H9 (cell line): Measurements from ENCODE around the gene DNM1. TPM values are rescaled to one million over a fixed set of nuclear protein-coding genes. Genes with fewer than 3 reads are reported as not detected.

Experiments used
- DNase-seq: peaks from one replicate; pipeline ENCODE4 v3.0.0-alpha.2; 2017
- H2AFZ ChIP-seq: one replicate; pipeline ENCODE4 v1.6.1; 2013; ENCODE audit warnings: mild to moderate bottlenecking, low read length, control low read depth, moderate library complexity
- H2AK5ac ChIP-seq: 2 replicates; pipeline ENCODE4 v1.6.1; 2013; ENCODE audit warnings: low read length, control low read depth, mixed read lengths; ENCODE audit not compliant: insufficient read length
- H2BK120ac ChIP-seq: one replicate; pipeline ENCODE4 v1.6.1; 2013; ENCODE audit warnings: low read depth, mild to moderate bottlenecking, low read length, control low read depth, inconsistent platforms; ENCODE audit not compliant: poor library complexity, severe bottlenecking
- H2BK12ac ChIP-seq: 2 replicates; pipeline ENCODE4 v1.6.1; 2013; ENCODE audit warnings: low read length, control low read depth, mixed read lengths, low read depth; ENCODE audit not compliant: insufficient read length
- H2BK15ac ChIP-seq: 2 replicates; pipeline ENCODE4 v1.6.1; 2013; ENCODE audit warnings: low read depth, low read length, control low read depth
- H2BK20ac ChIP-seq: one replicate; pipeline ENCODE4 v1.6.1; 2013; ENCODE audit warnings: low read depth, mild to moderate bottlenecking, low read length, control low read depth, inconsistent platforms; ENCODE audit not compliant: poor library complexity, severe bottlenecking
- H2BK5ac ChIP-seq: 2 replicates; pipeline ENCODE4 v1.6.1; 2013; ENCODE audit warnings: low read length, control low read depth, mixed read lengths; ENCODE audit not compliant: insufficient read length
- H3K14ac ChIP-seq: 2 replicates; pipeline ENCODE4 v1.6.1; 2013; ENCODE audit warnings: low read length, control low read depth; ENCODE audit not compliant: insufficient read depth
- H3K18ac ChIP-seq: 2 replicates; pipeline ENCODE4 v1.6.1; 2013; ENCODE audit warnings: low read depth, mild to moderate bottlenecking, mixed read lengths, low read length, control low read depth; ENCODE audit not compliant: insufficient read length
- H3K23ac ChIP-seq: 2 replicates; pipeline ENCODE4 v1.6.1; 2013; ENCODE audit warnings: low read length, control low read depth, mixed read lengths, low read depth; ENCODE audit not compliant: insufficient read length
- H3K23me2 ChIP-seq: 2 replicates; pipeline ENCODE4 v1.6.1; 2013; ENCODE audit warnings: low read depth, mild to moderate bottlenecking, mixed read lengths, low read length, control low read depth; ENCODE audit not compliant: insufficient read length, poor library complexity, severe bottlenecking
- H3K27ac ChIP-seq: 2 replicates; pipeline ENCODE4 v1.5.1; 2013; ENCODE audit warnings: low read length, control low read depth, mixed read lengths, low read depth; ENCODE audit not compliant: insufficient read length
- H3K27me3 ChIP-seq: 2 replicates; pipeline ENCODE4 v1.6.1; 2013; ENCODE audit warnings: low read length, control low read depth, inconsistent platforms; ENCODE audit not compliant: insufficient read depth
- H3K4ac ChIP-seq: 2 replicates; pipeline ENCODE4 v1.6.1; 2013; ENCODE audit warnings: low read depth, mild to moderate bottlenecking, control low read depth, inconsistent platforms, low read length, moderate library complexity
- H3K4me1 ChIP-seq: 2 replicates; pipeline ENCODE4 v1.6.1; 2013; ENCODE audit warnings: low read length, control low read depth, inconsistent platforms; ENCODE audit not compliant: insufficient read depth
- H3K4me2 ChIP-seq: 2 replicates; pipeline ENCODE4 v1.6.1; 2013; ENCODE audit warnings: low read length, control low read depth, mixed read lengths; ENCODE audit not compliant: insufficient read length, insufficient read depth
- H3K56ac ChIP-seq: 2 replicates; pipeline ENCODE4 v1.6.1; 2013; ENCODE audit warnings: low read depth, mild to moderate bottlenecking, mixed read lengths, low read length, control low read depth; ENCODE audit not compliant: insufficient read length
- H3K79me1 ChIP-seq: 2 replicates; pipeline ENCODE4 v1.6.1; 2013; ENCODE audit warnings: low read depth, mild to moderate bottlenecking, moderate library complexity, low read length, control low read depth, inconsistent platforms; ENCODE audit not compliant: insufficient read depth, poor library complexity, severe bottlenecking
- H3K79me2 ChIP-seq: 2 replicates; pipeline ENCODE4 v1.6.1; 2013; ENCODE audit warnings: low read length, control low read depth, inconsistent platforms; ENCODE audit not compliant: insufficient read depth
- H3K9ac ChIP-seq: 2 replicates; pipeline ENCODE4 v1.6.1; 2013; ENCODE audit warnings: low read length, control low read depth, mixed read lengths; ENCODE audit not compliant: insufficient read length; ENCODE audit errors: extremely low read depth
- H3K9me3 ChIP-seq: one replicate; pipeline ENCODE4 v1.6.1; 2013; ENCODE audit warnings: low read depth, low read length, inconsistent platforms; ENCODE audit not compliant: control insufficient read depth
- H3T11ph ChIP-seq: one replicate; pipeline ENCODE4 v1.6.1; 2013; ENCODE audit warnings: mild to moderate bottlenecking, low read length, control low read depth, inconsistent platforms
- H4K20me1 ChIP-seq: one replicate; pipeline ENCODE4 v1.6.1; 2013; ENCODE audit not compliant: control insufficient read depth, insufficient read length, insufficient read depth
- H4K5ac ChIP-seq: 2 replicates; pipeline ENCODE4 v1.6.1; 2013; ENCODE audit warnings: low read depth, mild to moderate bottlenecking, mixed read lengths, low read length, control low read depth; ENCODE audit not compliant: insufficient read length
- H4K8ac ChIP-seq: replicated peaks from 2 replicates; pipeline ENCODE4 v1.6.1; 2013; ENCODE audit warnings: low read length, control low read depth, mixed read lengths, low read depth; ENCODE audit not compliant: insufficient read length
- H4K91ac ChIP-seq: 2 replicates; pipeline ENCODE4 v1.6.1; 2013; ENCODE audit warnings: low read depth, mild to moderate bottlenecking, moderate library complexity, mixed read lengths, low read length, control low read depth; ENCODE audit not compliant: insufficient read length
- H3K27ac Mint-ChIP-seq, 3 experiments: 2 replicates in 2 of 3; 3 replicates in 1 of 3; pipeline ENCODE4 v1.8.0; 2020 to 2021; ENCODE audit warnings: mixed read lengths in 3 of 3, mild to moderate bottlenecking in 1 of 3, moderate library complexity in 1 of 3
- H3K27me3 Mint-ChIP-seq: 2 replicates; pipeline ENCODE4 v1.8.0; 2021; ENCODE audit warnings: low read depth, mild to moderate bottlenecking, moderate library complexity, mixed read lengths
- H3K36me3 Mint-ChIP-seq, 3 experiments: 2 replicates in 2 of 3; 3 replicates in 1 of 3; pipeline ENCODE4 v1.8.0; 2020 to 2021; ENCODE audit warnings: low read depth in 3 of 3, mixed read lengths in 3 of 3; ENCODE audit not compliant: insufficient read depth in 1 of 3
- H3K4me1 Mint-ChIP-seq, 2 experiments: 2 replicates each; pipeline ENCODE4 v1.8.0; 2020; ENCODE audit warnings: mixed read lengths in 2 of 2
- H3K4me3 Mint-ChIP-seq, 2 experiments: 2 replicates in 1 of 2; 3 replicates in 1 of 2; pipeline ENCODE4 v1.8.0; 2020 to 2021; ENCODE audit warnings: mild to moderate bottlenecking in 2 of 2, mixed read lengths in 2 of 2, moderate library complexity in 1 of 2
- H3K9me3 Mint-ChIP-seq, 2 experiments: 2 replicates in 1 of 2; 3 replicates in 1 of 2; pipeline ENCODE4 v1.8.0; 2020; ENCODE audit warnings: mild to moderate bottlenecking in 2 of 2, mixed read lengths in 2 of 2, moderate library complexity in 1 of 2
- CTCF ChIP-seq: fragments of 200-600 bp; sonication (generic); conservative IDR thresholded peaks from 3 replicates; pipeline ENCODE4 v1.8.0; 2021; ENCODE audit warnings: antibody characterized with exemption, mild to moderate bottlenecking
- WGBS: extraction: QIAGEN DNeasy Blood & Tissue Kit; methylation state at CpG from one replicate; pipeline ENCODE4 v1.1.7; 2013; ENCODE audit warnings: missing lambda C conversion rate, low lambda C conversion rate, mixed read lengths; ENCODE audit not compliant: insufficient read length; ENCODE audit errors: extremely low coverage; 5-methylcytosine and 5-hydroxymethylcytosine counted together
- total RNA-seq: library from RNA; stranded (reverse); gene quantifications from 2 replicates; pipeline ENCODE4 v1.2.1, GENCODE V29; 2021

The DNM1 gene
- total RNA-seq, 1 experiment from 2014 or later: 58.0 TPM

GRCh38 chr9:128298535-128299482, 95.6 kb downstream of the DNM1 start:
- no peak overlapping the region for H2AFZ ChIP-seq
- H2AK5ac ChIP-seq: no peak overlapping the region
- H3K4me1 ChIP-seq: no peaks in the 10 kb centered on the region
- H2BK20ac ChIP-seq: no peak overlapping the region
- Mint-ChIP-seq H3K9me3 (no peaks in the 10 kb centered on the region), H3K36me3 (no peaks in the 10 kb centered on the region), H3K4me3 (no peak overlapping the region), H3K4me1 (peaks cover 2 to 4% of the 10 kb centered on the region in 2 experiments), H3K27me3 (peaks cover 4% of the 10 kb centered on the region), H3K27ac (no peak overlapping the region; a peak in 2 of 7 replicates)
- no peak overlapping the region for H2BK5ac ChIP-seq
- no peaks in the 10 kb centered on the region for H3K27me3 ChIP-seq
- H2BK15ac ChIP-seq: no peak overlapping the region
- no peak for DNase-seq
- WGBS: no CpG with 5 or more reads among the region's 20 CpGs
- no peak overlapping the region for H3T11ph ChIP-seq
- no peaks in the 10 kb centered on the region for H3K9me3 ChIP-seq
- H3K4ac ChIP-seq: no peak overlapping the region
- H3K18ac ChIP-seq: no peak overlapping the region
- H4K5ac ChIP-seq: no peak overlapping the region
- H3K23ac ChIP-seq: no peak overlapping the region
- H3K56ac ChIP-seq: no peak overlapping the region
- H3K79me1 ChIP-seq: no peaks in the 10 kb centered on the region
- H4K8ac ChIP-seq: no peak overlapping the region
- no peak overlapping the region for H3K14ac ChIP-seq
- no peak overlapping the region for H4K91ac ChIP-seq
- no peak overlapping the region for H3K9ac ChIP-seq
- no peak overlapping the region for H3K4me2 ChIP-seq
- H3K79me2 ChIP-seq: no peaks in the 10 kb centered on the region
- TF ChIP-seq CTCF: no peak
- no peaks in the 10 kb centered on the region for H3K23me2 ChIP-seq
- no peak overlapping the region for H2BK120ac ChIP-seq
- no peak overlapping the region for H3K27ac ChIP-seq
- H4K20me1 ChIP-seq: no peaks in the 10 kb centered on the region
- no peak overlapping the region for H2BK12ac ChIP-seq
